ENCODE data around the gene OSTM1.

Gene OSTM1

GRCh38 chr6:108068618-108069017, 5.9 kb downstream of the OSTM1 start:
- no peak for TF ChIP-seq CTCF (IDR thresholded peaks at IDR 0.05; ENCODE audit: extremely low read depth, insufficient read depth, missing control alignments)
- in situ Hi-C loops (cut with MboI; ENCODE audit: low pct_unique_long_range_greater_than_20kb, low sequenced_read_pairs, unreplicated experiment): no loop called here

GRCh38 chr6:108068182-108068581, 6.4 kb downstream of the OSTM1 start:
- DNase-seq (ENCODE audit: low spot score): no peak
- TF ChIP-seq CTCF (IDR thresholded peaks at IDR 0.05; ENCODE audit: extremely low read depth, insufficient read depth, missing control alignments): no peak
- in situ Hi-C loops (cut with MboI; ENCODE audit: low pct_unique_long_range_greater_than_20kb, low sequenced_read_pairs, unreplicated experiment): no loop called here

More at GRCh38 chr6:108068618-108069017, 5.9 kb downstream of the OSTM1 start:
- DNase-seq (ENCODE audit: low spot score): peak; percentile 23

- in situ Hi-C loops (cut with MboI; ENCODE audit: low pct_unique_long_range_greater_than_20kb, low sequenced_read_pairs, unreplicated experiment): no loop called here
- DNase-seq (ENCODE audit: low spot score): no peak
These were observed 21.8 kb downstream of the OSTM1 start for GRCh38 chr6:108052706-108053105.

GRCh38 chr6:108051481-108051880, 23.1 kb downstream of the OSTM1 start:
- no peak for DNase-seq (ENCODE audit: low spot score)
- no peak for TF ChIP-seq CTCF (IDR thresholded peaks at IDR 0.05; ENCODE audit: extremely low read depth, insufficient read depth, missing control alignments)
- in situ Hi-C loops (cut with MboI; ENCODE audit: low pct_unique_long_range_greater_than_20kb, low sequenced_read_pairs, unreplicated experiment): no loop called here

More at GRCh38 chr6:108052706-108053105, 21.8 kb downstream of the OSTM1 start:
- no peak for TF ChIP-seq CTCF (IDR thresholded peaks at IDR 0.05; ENCODE audit: extremely low read depth, insufficient read depth, missing control alignments)

GRCh38 chr6:108039681-108040080, 34.9 kb downstream of the OSTM1 start:
- DNase-seq (ENCODE audit: low spot score): no peak
- no peak for TF ChIP-seq CTCF (IDR thresholded peaks at IDR 0.05; ENCODE audit: extremely low read depth, insufficient read depth, missing control alignments)
- in situ Hi-C loops (cut with MboI; ENCODE audit: low pct_unique_long_range_greater_than_20kb, low sequenced_read_pairs, unreplicated experiment): loop anchor here (25.0 kb wide), 1 partner anchor 352 kb away; no protein-coding TSS in a partner anchor

- no peak for DNase-seq (ENCODE audit: low spot score)
- in situ Hi-C loops (cut with MboI; ENCODE audit: low pct_unique_long_range_greater_than_20kb, low sequenced_read_pairs, unreplicated experiment): loop anchor here (25.0 kb wide), 1 partner anchor 350 kb away; no protein-coding TSS in a partner anchor
- TF ChIP-seq CTCF (IDR thresholded peaks at IDR 0.05; ENCODE audit: extremely low read depth, insufficient read depth, missing control alignments): no peak
These were observed 37.7 kb downstream of the OSTM1 start for GRCh38 chr6:108036884-108037283.

Measured in GM13977 (cell line).